ENCODE results near the gene GRIK1.

The GRIK1 gene

GRCh38 chr21:29580732-29581285 lies 359.0 kb downstream of the GRIK1 start:
- no peak for FAIRE-seq

GRCh38 chr21:29578306-29578705 lies 361.5 kb downstream of the GRIK1 start:
- no peak for FAIRE-seq

- no peak for FAIRE-seq
Measured at GRCh38 chr21:29571949-29572348, 367.8 kb downstream of the GRIK1 start.

DNA sequence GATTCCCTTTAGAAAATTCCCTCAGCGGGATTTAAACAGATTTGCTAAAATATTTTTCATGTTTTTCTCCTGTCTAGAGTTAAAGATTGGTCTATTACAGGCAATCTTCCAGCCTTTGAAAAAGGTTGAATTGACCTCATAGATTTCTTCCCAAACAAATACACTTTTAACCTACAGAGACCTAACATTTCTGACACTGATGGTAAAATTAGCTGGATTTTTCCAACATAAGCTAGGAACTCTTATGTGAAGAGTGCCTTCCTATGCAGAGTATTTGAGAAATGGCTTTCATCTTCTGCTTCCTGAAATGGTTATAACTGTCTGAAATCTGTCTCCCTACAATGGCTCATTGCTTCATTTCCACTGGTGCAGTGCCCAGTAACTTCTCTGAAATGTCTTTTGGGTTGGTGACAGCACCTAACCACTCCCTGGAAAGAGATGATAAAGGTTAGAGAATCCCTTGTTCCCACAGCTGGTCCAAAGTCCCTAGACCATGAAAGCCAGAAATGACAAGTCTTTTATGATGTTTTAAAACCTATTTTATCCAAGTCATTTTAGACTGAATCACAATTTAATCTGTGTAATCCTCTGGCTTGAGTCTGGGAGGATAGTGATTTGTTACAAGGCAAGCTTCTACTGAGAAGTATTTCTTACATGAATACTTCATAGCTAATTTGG lies 371.6 kb downstream of the GRIK1 start:
- no peak for FAIRE-seq

DNA sequence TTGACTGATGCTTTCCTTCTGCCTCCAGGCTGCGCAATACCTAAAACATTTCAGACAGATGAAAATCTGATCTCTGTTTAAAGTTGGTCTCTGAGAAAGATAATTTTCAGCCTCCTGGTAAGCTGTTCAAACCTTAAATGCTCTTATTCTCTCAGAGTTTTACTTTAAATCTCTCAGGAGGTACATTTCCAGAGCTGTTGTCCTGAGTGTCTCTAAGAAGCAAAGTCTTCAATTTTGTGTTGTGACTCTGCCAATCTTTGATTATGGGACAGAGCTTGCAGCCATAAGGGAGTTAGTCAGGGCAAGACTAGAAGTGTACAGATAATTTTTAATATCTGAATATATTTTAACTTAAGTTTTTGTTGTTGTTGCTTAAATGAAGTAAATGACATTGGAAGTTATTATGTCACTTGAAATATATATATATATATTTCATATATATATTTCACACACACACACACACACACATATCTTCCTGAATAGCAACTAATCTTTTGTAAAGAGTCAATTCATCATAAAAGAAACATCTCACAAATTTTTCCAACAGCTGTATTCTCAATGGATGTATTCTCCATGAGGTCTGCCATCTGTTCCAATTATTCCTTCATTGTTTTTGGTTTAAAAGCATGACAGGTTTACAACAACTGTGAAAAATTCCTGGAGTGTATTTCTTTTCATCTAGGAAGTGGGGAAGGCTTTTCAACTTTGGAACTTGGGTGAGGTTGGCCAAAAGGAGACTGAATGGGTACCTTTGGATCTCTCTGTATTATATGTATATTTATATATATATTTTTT lies 381.7 kb downstream of the GRIK1 start:
- no peak for FAIRE-seq

DNA sequence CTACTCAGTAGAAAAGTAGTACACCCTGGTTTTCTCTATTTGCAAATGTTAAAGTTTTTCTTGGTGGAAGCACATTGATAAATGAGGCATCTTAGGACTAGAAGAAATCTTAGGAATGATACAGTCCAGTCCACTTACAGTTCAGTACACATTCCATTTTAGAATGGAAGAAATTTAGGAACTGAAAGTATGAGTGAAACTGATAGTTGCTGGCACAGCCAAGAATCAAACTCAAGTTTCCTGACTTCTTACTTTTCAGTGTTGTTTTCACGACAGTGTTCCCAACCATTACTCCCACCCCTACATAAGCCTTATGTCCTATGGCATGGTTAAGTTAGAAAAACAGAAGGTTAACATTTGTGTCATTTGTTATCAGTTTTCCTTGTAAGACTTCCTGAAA lies 382.6 kb downstream of the GRIK1 start:
- no peak for FAIRE-seq

DNA sequence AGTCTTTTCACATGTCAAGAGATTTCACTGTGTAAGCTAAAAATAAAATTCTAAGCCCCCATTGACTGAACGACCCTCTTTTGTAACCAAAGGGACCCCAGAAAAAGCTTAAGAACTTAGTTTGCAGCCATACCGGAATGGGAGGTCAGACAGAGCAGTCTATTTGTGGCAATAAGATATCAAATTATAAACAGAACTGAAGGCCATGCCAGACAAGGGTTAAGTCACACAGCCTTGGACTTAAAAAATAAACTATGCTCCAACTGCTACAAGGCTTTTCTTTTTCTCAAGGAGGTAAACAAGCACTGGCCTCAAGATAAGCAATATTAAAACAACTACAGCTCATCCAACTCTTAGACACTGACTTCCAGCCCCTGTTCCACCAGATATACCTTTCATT lies 384.2 kb downstream of the GRIK1 start:
- FAIRE-seq = no peak

- FAIRE-seq = no peak
Measured at GRCh38 chr21:29550205-29550604, 389.6 kb downstream of the GRIK1 start.

- FAIRE-seq = no peak
Measured at GRCh38 chr21:29549614-29550013, 390.2 kb downstream of the GRIK1 start.

DNA sequence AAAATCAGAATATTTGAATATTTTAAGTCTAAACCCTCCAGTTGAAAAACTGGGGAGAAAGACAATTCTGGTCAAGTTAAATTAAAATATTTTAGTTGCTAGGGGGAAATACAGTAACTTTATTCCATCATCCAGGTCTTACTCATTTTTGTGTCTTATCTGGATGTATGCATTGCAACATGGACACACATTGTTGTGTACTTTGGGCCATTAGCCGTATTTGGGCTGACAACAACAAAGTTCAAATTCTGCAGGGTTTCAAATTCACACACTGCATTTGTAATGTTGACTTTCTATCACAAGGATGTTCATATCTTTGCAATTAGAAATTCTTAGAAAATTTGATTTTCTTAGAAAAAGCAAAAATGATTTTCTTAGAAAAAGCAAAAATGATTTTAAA lies 391.8 kb downstream of the GRIK1 start:
- no peak for FAIRE-seq

DNA sequence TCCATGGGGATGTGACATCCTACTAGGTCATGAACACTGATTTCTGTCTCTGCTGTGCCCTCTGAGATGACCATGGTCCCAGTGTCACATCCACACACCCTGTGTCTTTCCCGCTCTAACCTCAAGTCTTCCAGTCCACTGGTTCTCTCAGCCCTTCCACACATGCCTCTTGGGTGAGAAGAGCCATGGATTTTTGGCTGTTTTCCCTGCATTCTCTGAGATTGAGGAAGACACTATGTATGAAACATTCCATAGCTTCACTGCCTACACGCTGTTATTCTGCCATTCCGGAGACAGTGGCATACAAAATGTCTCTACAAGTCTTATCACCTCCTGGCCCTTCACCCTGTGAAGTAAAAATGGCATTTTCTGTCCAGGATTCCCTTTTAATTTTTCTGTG lies 393.7 kb downstream of the GRIK1 start:
- FAIRE-seq = no peak

DNA sequence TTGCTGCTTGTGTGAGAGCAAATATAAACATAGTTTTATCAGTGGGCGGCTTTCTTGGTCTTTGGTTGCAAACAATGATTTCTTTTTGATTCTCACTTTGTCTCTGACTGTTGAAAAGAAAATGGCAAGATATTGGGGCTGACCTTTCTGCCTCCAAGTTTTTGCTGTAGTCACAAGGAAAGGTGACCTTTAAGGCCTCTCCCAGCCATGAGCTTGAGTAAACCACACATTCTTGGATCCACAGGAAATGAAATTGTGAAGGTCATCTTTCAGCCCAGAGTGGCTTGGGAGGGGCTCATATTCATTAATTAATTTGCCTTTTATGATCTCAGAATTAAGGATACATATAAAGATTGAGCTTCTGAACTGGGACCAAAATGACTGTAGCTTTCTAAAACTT lies 399.5 kb downstream of the GRIK1 start:
- FAIRE-seq = no peak

DNA sequence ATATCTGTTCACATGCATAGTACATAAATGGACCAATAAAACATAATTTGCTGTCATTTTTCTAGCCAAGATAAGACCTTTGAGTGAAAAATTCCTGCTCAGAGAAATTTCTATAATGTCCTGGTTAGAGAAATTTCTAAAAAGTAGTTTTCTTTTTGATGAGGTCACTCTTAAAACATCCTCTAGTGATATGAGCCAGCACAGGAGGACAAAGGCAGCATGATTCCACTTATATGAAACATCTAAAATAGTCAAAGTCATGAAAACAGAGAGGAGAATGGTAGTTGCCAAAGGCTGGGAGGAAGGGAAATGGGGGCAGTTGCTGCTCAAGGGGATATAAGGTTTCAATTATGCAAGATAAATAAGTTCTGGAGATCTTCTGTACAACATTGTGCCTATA lies 401.7 kb downstream of the GRIK1 start:
- no peak for FAIRE-seq

DNA sequence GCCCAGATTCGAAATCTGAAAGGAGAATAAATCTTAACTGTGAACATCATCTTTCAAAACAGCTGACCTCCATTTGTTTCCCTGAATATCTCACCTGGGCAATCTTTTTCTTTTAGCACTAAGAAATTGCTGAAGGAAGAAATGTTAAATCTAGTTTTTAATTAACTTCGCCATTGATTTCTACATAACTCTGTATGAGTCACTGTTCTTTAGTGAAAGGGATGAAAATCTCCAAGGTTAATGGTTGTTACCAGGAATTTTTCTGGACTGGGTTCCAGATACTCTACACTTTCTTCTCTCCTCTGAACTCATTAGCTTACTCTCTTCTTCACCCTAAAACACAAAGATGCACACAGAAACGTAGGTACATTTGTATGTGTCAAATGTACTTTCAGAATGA lies 405.3 kb downstream of the GRIK1 start:
- no peak for FAIRE-seq

DNA sequence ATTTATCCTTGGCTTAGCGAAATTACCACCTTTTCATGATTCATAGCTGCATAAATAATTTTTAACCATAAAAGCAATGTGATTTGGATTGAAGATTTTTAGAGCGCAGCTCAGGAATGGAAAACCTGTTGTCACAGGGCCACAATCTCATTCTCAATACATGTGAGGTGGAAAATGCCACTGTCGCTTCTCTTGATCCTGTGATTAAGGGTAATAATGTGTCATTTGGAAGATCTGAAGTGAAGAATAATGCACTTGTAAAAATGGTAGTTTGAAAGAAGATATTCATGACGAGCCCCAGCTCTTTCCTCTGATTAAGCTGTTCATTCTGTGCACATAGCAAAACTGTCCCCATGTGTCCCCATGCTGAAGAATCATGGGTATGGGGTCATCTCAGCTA lies 410.7 kb downstream of the GRIK1 start:
- FAIRE-seq = no peak

- no peak for FAIRE-seq
Measured at GRCh38 chr21:29526545-29526944, 413.3 kb downstream of the GRIK1 start.

- no peak for FAIRE-seq
Measured at GRCh38 chr21:29524055-29524454, 415.7 kb downstream of the GRIK1 start.

DNA sequence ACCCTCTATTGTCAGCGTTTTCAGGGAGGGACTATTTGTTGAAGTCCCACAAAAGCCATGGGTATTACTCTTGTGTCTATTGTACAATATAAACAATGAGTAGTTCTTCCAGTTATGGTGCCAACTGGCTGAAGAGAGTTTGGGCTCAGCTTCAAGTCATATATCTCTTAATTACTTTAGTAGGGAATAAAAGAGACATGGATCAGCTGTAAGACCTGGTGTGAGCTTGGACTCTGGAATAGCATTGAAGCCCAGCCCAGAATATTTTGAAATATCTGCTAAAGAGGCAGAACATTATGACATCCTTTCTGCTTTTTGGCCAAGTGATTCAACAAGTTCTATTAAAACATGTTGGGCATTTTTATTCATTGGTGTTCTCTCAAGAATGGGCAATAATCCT lies 416.1 kb downstream of the GRIK1 start:
- no peak for FAIRE-seq

- no peak for FAIRE-seq
Measured at GRCh38 chr21:29521872-29522271, 417.9 kb downstream of the GRIK1 start.

GRCh38 chr21:29520171-29520570 lies 419.6 kb downstream of the GRIK1 start:
- no peak for FAIRE-seq

DNA sequence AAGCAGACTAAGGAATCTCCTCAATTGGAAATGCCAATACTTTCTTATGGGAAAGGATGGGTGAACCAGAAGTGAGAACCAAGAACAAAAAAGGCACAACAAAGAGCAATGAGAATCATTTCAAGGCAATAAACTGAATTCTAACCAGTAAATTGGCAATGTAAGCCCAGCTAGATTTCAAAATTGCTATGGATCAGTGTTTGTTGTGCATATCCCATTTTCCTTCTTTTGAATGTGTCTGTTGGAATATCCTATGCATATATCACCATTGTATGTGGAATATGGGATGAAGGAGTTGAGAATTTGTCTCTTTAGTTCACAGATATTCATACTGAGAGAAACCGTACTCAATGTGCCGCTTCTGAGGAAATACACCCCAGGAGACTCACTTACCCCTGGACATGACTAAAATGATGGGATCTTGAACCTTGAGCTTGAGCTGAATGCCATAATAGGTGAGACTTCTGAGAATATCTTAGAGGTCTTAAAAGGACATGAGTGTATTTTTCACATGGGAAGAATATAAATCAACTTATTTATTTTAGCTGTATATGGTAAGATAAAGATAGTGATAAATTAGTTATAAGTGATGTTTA lies 425.0 kb downstream of the GRIK1 start:
- no peak for FAIRE-seq

DNA sequence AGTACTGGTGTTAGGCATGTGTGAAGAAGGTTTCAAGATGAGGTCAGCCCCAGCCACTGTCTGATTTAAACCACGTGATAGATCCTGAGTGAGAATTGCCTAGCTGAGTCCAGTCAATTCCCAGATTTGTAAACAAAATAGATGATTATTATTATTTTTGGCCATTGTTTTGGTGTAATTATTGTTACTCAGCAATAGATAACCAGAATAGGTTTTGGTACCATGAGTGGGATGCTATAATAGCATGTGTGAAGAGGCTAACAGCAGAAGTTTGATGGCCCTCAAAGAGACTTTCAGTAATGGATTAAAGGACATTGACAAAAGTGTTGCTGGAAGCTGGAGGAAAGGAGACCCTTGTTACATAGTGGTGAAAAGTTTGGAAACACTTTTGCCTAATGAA lies 426.3 kb downstream of the GRIK1 start:
- FAIRE-seq = no peak

GRCh38 chr21:29511096-29511495 lies 428.7 kb downstream of the GRIK1 start:
- FAIRE-seq = no peak

- no peak for FAIRE-seq
Measured at GRCh38 chr21:29509121-29509520, 430.7 kb downstream of the GRIK1 start.
